GM12892 (cell line): ENCODE data around the gene MAP3K9.
"Not testable (repeated sequence)": the region's sequence is repeated elsewhere in the genome, so short reads cannot be mapped to it uniquely, and the experiment has no call there.

Experiments used
- POLR2A ChIP-seq: IDR thresholded peaks from 2 replicates; pipeline ENCODE4 v1.6.1; 2011; ENCODE audit warnings: low read depth, low read length, control low read depth
- POLR2AphosphoS5 ChIP-seq: IDR thresholded peaks from 2 replicates; pipeline ENCODE4 v1.6.1; 2011; ENCODE audit warnings: low read depth, low read length, control low read depth
- TAF1 ChIP-seq: IDR thresholded peaks from 2 replicates; pipeline ENCODE4 v1.6.1; 2011; ENCODE audit warnings: low read depth, mild to moderate bottlenecking, control low read depth, low read length, borderline replicate concordance

- not testable (repeated sequence) for TF ChIP-seq TAF1, POLR2AphosphoS5, POLR2A
Observed at GRCh38 chr14:70853658-70854057, 44.3 kb upstream of the MAP3K9 start.
